ENCODE data around the gene ROR2. TPM values are rescaled to one million over a fixed set of nuclear protein-coding genes. Genes with fewer than 3 reads are reported as not detected.

Gene ROR2
- total and polyA plus RNA-seq, 5 experiments from 2014 or later: not detected

- DNase-seq (no peak), ATAC-seq (no peak)
- peaks cover 3 to 33% (median 7%) of the 10 kb centered on the region in 5 donors for H3K27me3 Mint-ChIP-seq
- H3K4me3 Mint-ChIP-seq: no peak overlapping the region
- H3K9me3 Mint-ChIP-seq: no peaks in the 10 kb centered on the region
- H3K4me1 Mint-ChIP-seq: no peaks in the 10 kb centered on the region
- H3K27ac Mint-ChIP-seq: no peak overlapping the region
- H3K36me3 Mint-ChIP-seq: no peaks in the 10 kb centered on the region
- POLR2A ChIA-PET: no interaction called here
These were observed 198.1 kb downstream of the ROR2 start for GRCh38 chr9:91751922-91752321.

- Mint-ChIP-seq H3K4me3 (no peak overlapping the region), H3K36me3 (no peaks in the 10 kb centered on the region), H3K9me3 (no peaks in the 10 kb centered on the region), H3K27me3 (peaks cover 3 to 32% (median 7%) of the 10 kb centered on the region in 5 donors), H3K27ac (no peak overlapping the region), H3K4me1 (no peaks in the 10 kb centered on the region)
- POLR2A ChIA-PET: no interaction called here
- DNase-seq (no peak), ATAC-seq (no peak)
These were observed 199.7 kb downstream of the ROR2 start for GRCh38 chr9:91750343-91750742.

- H3K9me3 Mint-ChIP-seq: no peaks in the 10 kb centered on the region
- H3K4me3 Mint-ChIP-seq: no peak overlapping the region
- H3K27ac Mint-ChIP-seq: no peak overlapping the region
- H3K36me3 Mint-ChIP-seq: no peaks in the 10 kb centered on the region
- ATAC-seq (no peak), DNase-seq (no peak)
- peaks cover 1 to 32% (median 11%) of the 10 kb centered on the region in 5 donors for H3K27me3 Mint-ChIP-seq
- POLR2A ChIA-PET: no interaction called here
- no peaks in the 10 kb centered on the region for H3K4me1 Mint-ChIP-seq
These were observed 203.1 kb downstream of the ROR2 start for GRCh38 chr9:91746904-91747303.

GRCh38 chr9:91746357-91746756 is 203.7 kb downstream of the ROR2 start:
- no peaks in the 10 kb centered on the region for H3K9me3 Mint-ChIP-seq
- POLR2A ChIA-PET: no interaction called here
- H3K4me1 Mint-ChIP-seq: no peaks in the 10 kb centered on the region
- DNase-seq (no peak), ATAC-seq (no peak)
- H3K27ac Mint-ChIP-seq: no peak overlapping the region
- no peak overlapping the region for H3K4me3 Mint-ChIP-seq
- H3K27me3 Mint-ChIP-seq: peaks cover 1 to 32% (median 11%) of the 10 kb centered on the region in 5 donors
- H3K36me3 Mint-ChIP-seq: no peaks in the 10 kb centered on the region

GRCh38 chr9:91744114-91744513 is 205.9 kb downstream of the ROR2 start:
- H3K4me3 Mint-ChIP-seq: no peak overlapping the region
- ATAC-seq: no peak
- no peaks in the 10 kb centered on the region for H3K9me3 Mint-ChIP-seq
- POLR2A ChIA-PET: no interaction called here
- H3K36me3 Mint-ChIP-seq: no peaks in the 10 kb centered on the region
- H3K27ac Mint-ChIP-seq: no peak overlapping the region
- H3K4me1 Mint-ChIP-seq: no peaks in the 10 kb centered on the region
- no peak for DNase-seq
- H3K27me3 Mint-ChIP-seq: peaks cover 3 to 21% (median 8%) of the 10 kb centered on the region in 5 donors

DNA sequence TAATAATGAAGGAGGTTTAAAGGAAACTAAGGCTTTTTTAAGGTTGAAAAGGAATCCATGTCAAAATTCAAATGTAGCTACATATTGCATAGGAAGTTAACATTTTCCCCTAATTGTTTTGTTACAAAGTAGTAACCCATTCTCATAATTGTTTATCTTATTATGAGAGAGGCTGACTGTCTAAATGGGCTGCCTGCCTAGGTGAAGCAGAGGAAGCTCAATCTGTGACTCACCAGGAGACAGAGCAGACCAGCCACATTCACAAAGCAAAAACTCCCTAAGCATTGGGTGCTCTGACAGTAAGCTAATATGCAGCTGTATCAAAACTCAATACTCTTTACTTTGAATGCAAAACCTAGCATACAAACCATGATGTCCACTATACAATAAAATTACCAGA is 208.5 kb downstream of the ROR2 start:
- ATAC-seq (no peak), DNase-seq (no peak)
- Mint-ChIP-seq H3K27me3 (peaks cover 3 to 14% (median 9%) of the 10 kb centered on the region in 5 donors), H3K4me1 (no peaks in the 10 kb centered on the region), H3K4me3 (no peak overlapping the region), H3K27ac (no peak overlapping the region), H3K36me3 (no peaks in the 10 kb centered on the region), H3K9me3 (no peaks in the 10 kb centered on the region)
- POLR2A ChIA-PET: no interaction called here

GRCh38 chr9:91740701-91741100 is 209.3 kb downstream of the ROR2 start:
- ATAC-seq (no peak), DNase-seq (no peak)
- POLR2A ChIA-PET: no interaction called here
- H3K4me3 Mint-ChIP-seq: no peak overlapping the region
- no peaks in the 10 kb centered on the region for H3K4me1 Mint-ChIP-seq
- H3K9me3 Mint-ChIP-seq: no peaks in the 10 kb centered on the region
- H3K36me3 Mint-ChIP-seq: no peaks in the 10 kb centered on the region
- no peak overlapping the region for H3K27ac Mint-ChIP-seq
- peaks cover 3 to 18% (median 14%) of the 10 kb centered on the region in 5 donors for H3K27me3 Mint-ChIP-seq

- DNase-seq: no peak
- H3K9me3 Mint-ChIP-seq: no peaks in the 10 kb centered on the region
- POLR2A ChIA-PET: no interaction called here
- H3K4me1 Mint-ChIP-seq: no peaks in the 10 kb centered on the region
- ATAC-seq: no peak
- no peaks in the 10 kb centered on the region for H3K36me3 Mint-ChIP-seq
- peaks cover 5 to 34% (median 15%) of the 10 kb centered on the region in 5 donors for H3K27me3 Mint-ChIP-seq
- H3K27ac Mint-ChIP-seq: no peak overlapping the region
- no peak overlapping the region for H3K4me3 Mint-ChIP-seq
These were observed 213.0 kb downstream of the ROR2 start for GRCh38 chr9:91736898-91737601.

DNA sequence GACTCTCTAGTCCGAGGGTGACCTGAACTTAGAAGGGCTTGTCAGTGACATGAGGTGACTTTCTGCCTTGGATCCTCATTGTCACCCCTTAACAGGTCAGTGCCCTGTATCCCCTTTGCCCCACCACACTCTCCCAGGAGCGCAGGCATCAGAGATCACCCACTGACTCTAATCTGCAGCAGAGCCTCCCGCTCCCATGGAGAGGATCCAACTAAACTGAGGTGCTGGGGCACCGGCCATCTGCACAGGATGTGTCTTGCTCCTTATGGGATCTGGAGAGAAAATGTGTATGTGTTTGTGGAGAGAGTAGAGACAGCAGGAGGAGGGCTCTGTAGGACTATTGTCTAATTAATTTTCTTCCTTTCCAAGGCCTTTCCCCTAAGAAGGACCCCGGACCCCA is 213.7 kb downstream of the ROR2 start:
- ATAC-seq (no peak), DNase-seq (no peak)
- no peak overlapping the region for H3K27ac Mint-ChIP-seq
- peaks cover 5 to 34% (median 12%) of the 10 kb centered on the region in 5 donors for H3K27me3 Mint-ChIP-seq
- H3K4me3 Mint-ChIP-seq: no peak overlapping the region
- H3K4me1 Mint-ChIP-seq: no peaks in the 10 kb centered on the region
- no peaks in the 10 kb centered on the region for H3K9me3 Mint-ChIP-seq
- POLR2A ChIA-PET: no interaction called here
- no peaks in the 10 kb centered on the region for H3K36me3 Mint-ChIP-seq

DNA sequence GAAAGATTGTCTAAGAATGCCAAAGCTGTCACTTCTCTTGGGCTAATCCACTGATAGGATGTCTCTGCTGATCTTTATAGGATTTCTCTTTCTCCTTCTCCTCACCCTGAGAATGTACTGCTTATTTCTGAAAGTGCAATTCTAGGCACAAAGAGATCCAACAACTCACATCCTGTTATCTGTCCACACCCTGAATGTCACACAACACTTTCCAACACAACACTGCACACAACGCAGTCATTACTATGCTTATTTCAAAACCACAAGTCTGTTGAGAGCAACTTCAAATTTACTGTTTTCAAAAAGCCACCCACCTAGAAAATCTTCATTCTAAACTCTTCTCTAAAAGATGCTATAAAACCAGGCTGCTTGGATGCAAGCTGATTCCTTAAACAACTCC is 215.0 kb downstream of the ROR2 start:
- Mint-ChIP-seq H3K4me3 (no peak overlapping the region), H3K27ac (no peak overlapping the region), H3K9me3 (no peaks in the 10 kb centered on the region), H3K27me3 (peaks cover 5 to 34% (median 12%) of the 10 kb centered on the region in 5 donors), H3K4me1 (no peaks in the 10 kb centered on the region), H3K36me3 (no peaks in the 10 kb centered on the region)
- no peak for ATAC-seq
- POLR2A ChIA-PET: no interaction called here
- no peak for DNase-seq

- no peaks in the 10 kb centered on the region for H3K9me3 Mint-ChIP-seq
- H3K27me3 Mint-ChIP-seq: peaks cover 5 to 34% (median 12%) of the 10 kb centered on the region in 5 donors
- ATAC-seq (no peak), DNase-seq (peak; percentile 8 to 72 (median 40))
- POLR2A ChIA-PET: no interaction called here
- H3K36me3 Mint-ChIP-seq: no peaks in the 10 kb centered on the region
- no peak overlapping the region for H3K4me3 Mint-ChIP-seq
- no peak overlapping the region for H3K27ac Mint-ChIP-seq
- H3K4me1 Mint-ChIP-seq: no peaks in the 10 kb centered on the region
These were observed 215.6 kb downstream of the ROR2 start for GRCh38 chr9:91734371-91734981.

- Mint-ChIP-seq H3K27ac (no peak overlapping the region), H3K4me3 (no peak overlapping the region), H3K4me1 (no peaks in the 10 kb centered on the region), H3K27me3 (peaks cover 5 to 34% (median 10%) of the 10 kb centered on the region in 5 donors), H3K9me3 (no peaks in the 10 kb centered on the region), H3K36me3 (no peaks in the 10 kb centered on the region)
- ATAC-seq (no peak), DNase-seq (no peak)
- POLR2A ChIA-PET: no interaction called here
These were observed 216.9 kb downstream of the ROR2 start for GRCh38 chr9:91733006-91733624.

DNA sequence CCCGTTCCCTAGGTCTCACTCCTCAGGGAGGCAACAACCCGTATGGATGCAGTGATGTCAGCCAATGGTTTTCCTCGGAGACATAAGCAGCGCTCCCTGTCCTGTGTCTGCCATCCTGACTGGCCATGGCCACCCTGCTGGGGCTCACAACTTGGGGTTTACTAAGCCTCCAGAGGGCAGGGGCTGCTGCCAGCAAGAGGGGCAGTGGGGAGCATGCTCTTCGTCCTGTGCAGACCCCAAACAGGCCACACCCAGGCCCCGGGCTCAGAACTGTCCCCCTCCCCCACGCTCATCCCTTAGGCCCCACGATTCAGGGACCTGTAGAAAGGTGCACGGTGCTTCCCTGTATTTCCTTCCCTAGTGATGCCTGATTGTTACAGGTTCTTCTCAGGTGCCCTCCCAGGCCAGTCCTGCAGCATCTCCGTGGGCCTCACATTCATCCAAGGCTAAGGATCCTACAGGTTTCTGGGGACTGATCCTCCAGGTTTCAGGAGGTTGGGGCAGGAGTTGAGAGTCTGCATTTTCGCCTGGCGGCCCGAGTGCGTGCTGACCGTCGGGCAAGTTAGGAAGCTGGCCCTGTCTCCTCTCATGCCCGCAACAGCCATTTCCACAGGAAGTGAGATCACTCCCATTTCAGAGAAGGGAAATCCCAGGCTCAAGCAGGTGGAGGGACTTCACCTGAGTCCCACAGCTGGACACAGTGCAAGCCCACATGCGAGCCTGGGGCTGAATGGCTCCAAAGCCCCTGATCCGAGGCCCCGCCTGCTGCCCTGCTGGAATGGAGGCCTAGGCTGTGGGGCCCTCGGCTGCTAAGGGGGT is 217.6 kb downstream of the ROR2 start:
- DNase-seq (no peak), ATAC-seq (no peak)
- Mint-ChIP-seq H3K4me3 (no peak overlapping the region), H3K36me3 (no peaks in the 10 kb centered on the region), H3K9me3 (no peaks in the 10 kb centered on the region), H3K27me3 (peaks cover 3 to 34% (median 9%) of the 10 kb centered on the region in 5 donors), H3K27ac (no peak overlapping the region), H3K4me1 (no peaks in the 10 kb centered on the region)
- POLR2A ChIA-PET: no interaction called here

All from naive thymus-derived CD8-positive, alpha-beta T cell (primary cell).